ENCODE results near the gene CYSLTR2.
A peak's percentile ranks its signal among the peaks of the same experiment; 100 is the strongest.

Gene CYSLTR2

DNA sequence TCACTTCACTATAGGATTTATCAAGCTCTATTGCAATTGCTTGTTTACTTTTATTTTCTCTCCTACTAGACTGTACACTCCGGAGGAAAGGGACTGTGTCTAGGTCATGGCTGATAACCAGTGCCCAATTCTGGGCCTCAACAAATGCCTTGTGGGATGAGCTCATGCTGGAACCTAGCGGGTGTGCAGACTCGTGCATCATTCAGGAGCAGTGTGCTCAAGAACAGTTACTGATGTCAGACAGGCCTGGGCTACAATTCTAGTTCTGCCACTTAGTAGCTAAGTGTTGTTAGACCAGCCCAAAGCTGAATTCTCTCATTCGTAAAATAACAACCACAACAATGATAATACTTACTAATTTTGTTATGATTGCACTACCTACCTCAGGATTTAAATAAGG is 95.4 kb downstream of the CYSLTR2 start:
- no peak for DNase-seq

DNA sequence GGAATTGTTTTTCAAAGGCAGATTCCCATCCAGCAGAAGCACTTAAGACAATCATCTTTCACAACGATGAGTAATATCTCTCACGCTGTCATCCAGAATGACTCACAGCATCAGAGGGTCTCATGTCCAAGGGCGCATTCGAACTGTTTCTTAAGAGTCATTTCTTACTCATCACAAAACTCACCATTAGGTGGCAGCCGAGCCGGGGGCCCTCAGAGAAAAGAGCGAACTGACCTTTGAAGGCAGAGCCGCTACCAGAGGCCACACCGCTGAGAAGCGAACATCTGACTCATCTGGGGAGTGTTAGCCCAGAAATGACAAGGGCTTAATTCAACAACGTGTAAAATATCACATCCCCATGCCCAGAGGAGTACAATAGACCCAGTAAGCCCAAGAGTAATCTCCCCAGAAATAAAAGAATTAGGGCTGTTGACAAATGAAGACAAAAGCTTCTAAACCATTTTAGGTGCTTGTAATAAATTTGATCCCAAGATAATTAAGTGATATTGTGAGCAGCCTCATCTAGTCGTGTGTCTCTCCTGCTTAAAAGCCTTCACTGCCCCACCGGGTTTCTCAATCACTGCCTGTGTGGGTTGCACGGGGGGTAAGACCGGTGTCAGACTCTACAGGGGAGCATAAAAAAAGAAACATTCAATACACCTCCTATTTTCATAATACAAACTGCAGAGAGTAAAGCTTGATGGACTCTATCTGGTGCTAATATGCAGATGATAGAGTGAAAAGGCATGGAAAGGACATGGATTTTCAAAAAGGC is 96.2 kb downstream of the CYSLTR2 start:
- peak; percentile 49 to 71 for DNase-seq

DNA sequence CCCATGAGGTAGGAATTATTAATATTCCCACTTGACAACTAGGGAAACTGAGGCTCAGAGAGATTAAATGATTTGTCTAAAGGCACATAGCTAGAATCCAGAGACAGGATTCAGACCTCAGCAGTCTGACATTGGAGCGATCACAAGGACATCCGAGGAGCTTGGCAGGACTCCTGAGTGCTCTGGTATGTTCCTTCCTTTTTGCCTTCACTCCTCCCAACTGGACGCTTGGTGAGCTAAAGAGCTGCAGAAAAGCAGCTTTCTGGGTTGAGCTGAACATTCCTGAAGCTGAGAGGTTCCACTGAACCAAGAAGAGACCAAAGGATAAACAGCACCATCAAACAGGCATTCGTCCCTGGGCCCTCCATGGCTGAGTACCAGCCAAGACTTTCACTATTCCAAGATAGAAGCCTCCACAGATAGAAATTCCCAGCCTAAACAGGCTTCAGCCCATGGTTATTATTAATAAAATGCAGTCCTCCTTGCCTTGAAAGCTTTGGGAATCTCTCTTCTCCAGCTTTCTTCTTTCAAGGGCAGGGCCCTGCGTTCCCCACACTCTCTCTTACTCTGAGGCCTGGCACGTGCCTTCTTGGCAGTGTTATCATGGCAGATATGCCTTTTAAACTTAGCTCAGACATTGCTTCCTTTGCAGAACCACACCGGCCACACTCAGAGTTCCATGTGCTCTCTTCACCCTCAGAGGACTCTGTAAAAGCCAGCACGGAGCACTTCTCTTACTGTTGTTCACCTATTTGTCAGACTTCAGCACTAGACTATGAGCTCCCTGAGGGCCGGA is 97.1 kb downstream of the CYSLTR2 start:
- DNase-seq, result no peak

DNA sequence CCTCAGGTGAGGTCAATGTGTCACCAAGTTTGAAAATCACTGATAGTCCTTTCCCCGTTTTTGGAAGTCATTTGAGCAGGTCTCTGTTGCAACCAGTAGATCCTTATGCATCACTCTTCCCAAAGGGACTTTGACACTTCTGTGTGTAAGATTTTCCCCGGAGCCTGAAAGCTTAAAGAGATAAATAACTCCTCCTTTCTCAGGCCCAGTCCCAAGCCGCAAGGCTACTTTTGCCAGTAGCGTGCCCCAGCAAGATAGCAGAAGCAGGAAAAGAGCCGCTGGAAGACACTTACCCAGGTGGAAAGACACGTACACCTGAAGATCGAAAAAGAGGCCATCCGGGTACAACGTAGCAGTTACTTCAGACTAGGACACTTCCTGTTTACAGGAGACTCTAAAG is 106.9 kb downstream of the CYSLTR2 start:
- no peak for DNase-seq
